A673 (cell line): ENCODE results near the gene AMIGO3.

Source experiments
- EZH2 ChIP-seq: fragments of 200-600 bp; sonication (generic); IDR thresholded peaks from 2 replicates; pipeline ENCODE4 v1.6.1; 2017; ENCODE audit warnings: borderline replicate concordance, low read depth, mild to moderate bottlenecking, mixed read lengths, antibody characterized with exemption, low read length; ENCODE audit not compliant: poor library complexity, severe bottlenecking
- TF ChIP-seq, protein P1 (sequence below): fragments of 300-800, 200-600 bp; sonication (generic); conservative IDR thresholded peaks from 2 replicates; pipeline ENCODE4 v1.5.1; 2017; ENCODE audit warnings: low read depth, mild to moderate bottlenecking, antibody characterized with exemption, low read length, moderate library complexity, mixed read lengths

- TF ChIP-seq, protein P1, sequence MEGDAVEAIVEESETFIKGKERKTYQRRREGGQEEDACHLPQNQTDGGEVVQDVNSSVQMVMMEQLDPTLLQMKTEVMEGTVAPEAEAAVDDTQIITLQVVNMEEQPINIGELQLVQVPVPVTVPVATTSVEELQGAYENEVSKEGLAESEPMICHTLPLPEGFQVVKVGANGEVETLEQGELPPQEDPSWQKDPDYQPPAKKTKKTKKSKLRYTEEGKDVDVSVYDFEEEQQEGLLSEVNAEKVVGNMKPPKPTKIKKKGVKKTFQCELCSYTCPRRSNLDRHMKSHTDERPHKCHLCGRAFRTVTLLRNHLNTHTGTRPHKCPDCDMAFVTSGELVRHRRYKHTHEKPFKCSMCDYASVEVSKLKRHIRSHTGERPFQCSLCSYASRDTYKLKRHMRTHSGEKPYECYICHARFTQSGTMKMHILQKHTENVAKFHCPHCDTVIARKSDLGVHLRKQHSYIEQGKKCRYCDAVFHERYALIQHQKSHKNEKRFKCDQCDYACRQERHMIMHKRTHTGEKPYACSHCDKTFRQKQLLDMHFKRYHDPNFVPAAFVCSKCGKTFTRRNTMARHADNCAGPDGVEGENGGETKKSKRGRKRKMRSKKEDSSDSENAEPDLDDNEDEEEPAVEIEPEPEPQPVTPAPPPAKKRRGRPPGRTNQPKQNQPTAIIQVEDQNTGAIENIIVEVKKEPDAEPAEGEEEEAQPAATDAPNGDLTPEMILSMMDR = no peak
- no peak for TF ChIP-seq EZH2
Measured at GRCh38 chr3:49670940-49671290, 48.6 kb downstream of the AMIGO3 start.
